Caco-2 (cell line): ENCODE data around the gene TRNT1. TPM values are rescaled to one million over a fixed set of nuclear protein-coding genes. Genes with fewer than 3 reads are reported as not detected.

Experiments used
- BruUV-seq: library from RNA; stranded (reverse); fragments of 400-500 nt; replicated peaks from 2 replicates; lab custom pipeline; 2021; lab: Mats Ljungman, UMichigan
- CTCF ChIA-PET: fragments of 300-600 bp; sonication (Branson Sonifier 250); formaldehyde crosslinking; loops from one replicate; lab custom pipeline; 2022; ENCODE audit warnings: antibody characterized with exemption; lab: Charles Lee
- POLR2A ChIA-PET: fragments of 300-600 bp; sonication (Branson Sonifier 250); formaldehyde crosslinking; loops from one replicate; lab custom pipeline; 2022; ENCODE audit warnings: antibody characterized with exemption; lab: Charles Lee
- DNase-seq, 2 experiments: peaks; one replicate each; pipeline versions ENCODE4 v3.0.0 to v3.0.0-alpha.2; 2020 to 2022
- H3K27me3 ChIP-seq: replicated peaks from 2 replicates; pipeline ENCODE4 v1.6.0; 2011; ENCODE audit warnings: low read length; ENCODE audit not compliant: control insufficient read depth, insufficient read depth
- H3K36me3 ChIP-seq: 2 replicates; pipeline ENCODE4 v1.5.1; 2011; ENCODE audit warnings: low read length; ENCODE audit not compliant: control insufficient read depth, insufficient read depth
- H3K4me1 ChIP-seq: fragments of 250-450 bp; sonication (Bioruptor Pico); 2 replicates; pipeline ENCODE4 v1.5.1; 2020; ENCODE audit warnings: mild to moderate bottlenecking
- H3K4me3 ChIP-seq: 2 replicates; pipeline ENCODE4 v1.5.1; 2011; ENCODE audit warnings: low read depth, mild to moderate bottlenecking, control low read depth, low read length
- H3K9me3 ChIP-seq: fragments of 250-450 bp; sonication (Bioruptor Pico); 2 replicates; pipeline ENCODE4 v1.5.1; 2020; ENCODE audit warnings: mild to moderate bottlenecking, moderate library complexity
- H3K27ac Mint-ChIP-seq: one replicate; pipeline ENCODE4 v1.8.0; 2022; ENCODE audit warnings: mixed read lengths; ENCODE audit not compliant: unreplicated experiment
- H3K27me3 Mint-ChIP-seq: one replicate; pipeline ENCODE4 v1.8.0; 2022; ENCODE audit warnings: mixed read lengths; ENCODE audit not compliant: insufficient read depth, unreplicated experiment
- H3K36me3 Mint-ChIP-seq: one replicate; pipeline ENCODE4 v1.8.0; 2022; ENCODE audit warnings: mild to moderate bottlenecking, mixed read lengths; ENCODE audit not compliant: insufficient read depth, unreplicated experiment
- H3K4me1 Mint-ChIP-seq: one replicate; pipeline ENCODE4 v1.8.0; 2022; ENCODE audit warnings: low read depth, mixed read lengths; ENCODE audit not compliant: unreplicated experiment
- H3K4me3 Mint-ChIP-seq: one replicate; pipeline ENCODE4 v1.8.0; 2022; ENCODE audit warnings: mild to moderate bottlenecking, moderate library complexity, mixed read lengths; ENCODE audit not compliant: unreplicated experiment
- H3K9me3 Mint-ChIP-seq: one replicate; pipeline ENCODE4 v1.8.0; 2022; ENCODE audit warnings: mixed read lengths; ENCODE audit not compliant: unreplicated experiment
- CTCF ChIP-seq, 2 experiments: fragments of 200-600 bp in 1 of 2; IDR thresholded peaks; 1 replicate in 1 of 2; 2 replicates in 1 of 2; pipeline versions ENCODE4 v1.5.1 to v1.8.0; 2011 to 2022; ENCODE audit warnings: antibody characterized with exemption in 1 of 2, control low read depth in 1 of 2, inconsistent platforms in 1 of 2, low read depth in 1 of 2, low read length in 1 of 2, mild to moderate bottlenecking in 1 of 2, moderate library complexity in 1 of 2; ENCODE audit not compliant: insufficient read depth in 1 of 2, severe bottlenecking in 1 of 2, unreplicated experiment in 1 of 2
- intact Hi-C: fragments of 100-400 bp; cut with micrococcal nuclease; formaldehyde crosslinking; loops from one replicate; pipeline ENCODE4 v1.10.0; 2022; ENCODE audit not compliant: unreplicated experiment
- total RNA-seq: library from RNA; stranded (reverse); gene quantifications from 2 replicates; pipeline ENCODE4 v1.2.3, GENCODE V29; 2022

The TRNT1 gene
- total RNA-seq, 1 experiment from 2014 or later = 43.6 TPM

GRCh38 chr3:3101660-3102458 is 24.9 kb upstream of the TRNT1 start:
- CTCF ChIA-PET = no interaction called here
- no peaks in the 10 kb centered on the region for H3K27me3 Mint-ChIP-seq
- H3K9me3 Mint-ChIP-seq = no peaks in the 10 kb centered on the region

GRCh38 chr3:3102751-3103150 is 24.0 kb upstream of the TRNT1 start:
- no peaks in the 10 kb centered on the region for H3K27me3 Mint-ChIP-seq

More at GRCh38 chr3:3101660-3102458, 24.9 kb upstream of the TRNT1 start:
- H3K36me3 ChIP-seq = no peaks in the 10 kb centered on the region
- Mint-ChIP-seq H3K27ac (no peak overlapping the region), H3K4me3 (no peak overlapping the region), H3K36me3 (no peaks in the 10 kb centered on the region), H3K4me1 (no peaks in the 10 kb centered on the region)
- POLR2A ChIA-PET = no interaction called here
- H3K27me3 ChIP-seq = no peaks in the 10 kb centered on the region
- no peak overlapping the region for H3K4me3 ChIP-seq
- intact Hi-C loops = no loop called here
- BruUV-seq = no TSS peak
- H3K9me3 ChIP-seq = no peaks in the 10 kb centered on the region
- no peak for DNase-seq
- no peaks in the 10 kb centered on the region; the same call in 1 of the 2 replicates for H3K4me1 ChIP-seq
- no peak for TF ChIP-seq CTCF (IDR thresholded peaks at IDR 0.05; ENCODE audit: insufficient read depth in 1 of 2, low read depth in 1 of 2, low read length in 1 of 2, severe bottlenecking in 1 of 2, unreplicated experiment in 1 of 2)

GRCh38 chr3:3105246-3105645 is 21.5 kb upstream of the TRNT1 start:
- H3K4me3 Mint-ChIP-seq = no peak overlapping the region
- H3K27ac Mint-ChIP-seq = no peak overlapping the region
- no peaks in the 10 kb centered on the region for H3K27me3 Mint-ChIP-seq
- H3K4me3 ChIP-seq = no peak overlapping the region
- TF ChIP-seq CTCF (IDR thresholded peaks at IDR 0.05; ENCODE audit: insufficient read depth in 1 of 2, low read depth in 1 of 2, low read length in 1 of 2, severe bottlenecking in 1 of 2, unreplicated experiment in 1 of 2) = no peak
- peaks cover 7% of the 10 kb centered on the region for H3K4me1 Mint-ChIP-seq
- CTCF ChIA-PET = interaction anchor here (0.6 kb wide), 1 partner anchor 55 kb away, joined by 4 read pairs; no protein-coding TSS in a partner anchor
- BruUV-seq = no TSS peak
- H3K9me3 Mint-ChIP-seq = no peaks in the 10 kb centered on the region
- POLR2A ChIA-PET = no interaction called here
- intact Hi-C loops = no loop called here
- H3K36me3 ChIP-seq = no peaks in the 10 kb centered on the region
- H3K9me3 ChIP-seq = no peaks in the 10 kb centered on the region
- no peaks in the 10 kb centered on the region for H3K36me3 Mint-ChIP-seq
- no peaks in the 10 kb centered on the region for H3K27me3 ChIP-seq
- H3K4me1 ChIP-seq = 0 out of 2 replicates have a peak, but pooled peaks cover under 1% of the 10 kb centered on the region
- no peak for DNase-seq

More at GRCh38 chr3:3102751-3103150, 24.0 kb upstream of the TRNT1 start:
- no TSS peak for BruUV-seq
- Histone ChIP-seq H3K4me3 (no peak overlapping the region), H3K27me3 (no peaks in the 10 kb centered on the region), H3K4me1 (no peaks in the 10 kb centered on the region; the same call in 1 of the 2 replicates), H3K36me3 (no peaks in the 10 kb centered on the region), H3K9me3 (no peaks in the 10 kb centered on the region)
- Mint-ChIP-seq H3K27ac (no peak overlapping the region), H3K4me1 (no peaks in the 10 kb centered on the region), H3K36me3 (no peaks in the 10 kb centered on the region), H3K4me3 (no peak overlapping the region), H3K9me3 (no peaks in the 10 kb centered on the region)
- no peak for TF ChIP-seq CTCF (IDR thresholded peaks at IDR 0.05; ENCODE audit: insufficient read depth in 1 of 2, low read depth in 1 of 2, low read length in 1 of 2, severe bottlenecking in 1 of 2, unreplicated experiment in 1 of 2)
- intact Hi-C loops = no loop called here
- DNase-seq = no peak
- ChIA-PET POLR2A (no interaction called here), CTCF (no interaction called here)
